GM19099 (cell line): ENCODE data around the gene ZEB1.

Experiments
- POLR2A ChIP-seq: IDR thresholded peaks from 3 replicates; pipeline ENCODE4 v1.6.1; 2011; ENCODE audit warnings: low read depth; ENCODE audit not compliant: insufficient read length; ENCODE audit errors: extremely low read depth

Gene ZEB1

GRCh38 chr10:31345886-31346285 lies 26.9 kb downstream of the ZEB1 start:
- TF ChIP-seq POLR2A: no peak

- TF ChIP-seq POLR2A: no peak
These were observed 27.9 kb downstream of the ZEB1 start for GRCh38 chr10:31346953-31347352.

GRCh38 chr10:31347705-31348104 lies 28.7 kb downstream of the ZEB1 start:
- no peak for TF ChIP-seq POLR2A

- TF ChIP-seq POLR2A: no peak
These were observed 31.9 kb downstream of the ZEB1 start for GRCh38 chr10:31350891-31351290.

- TF ChIP-seq POLR2A: no peak
These were observed 33.6 kb downstream of the ZEB1 start for GRCh38 chr10:31352436-31353226.

- TF ChIP-seq POLR2A: no peak
These were observed 34.6 kb downstream of the ZEB1 start for GRCh38 chr10:31353574-31353973.

GRCh38 chr10:31358688-31359330 lies 39.8 kb downstream of the ZEB1 start:
- TF ChIP-seq POLR2A: no peak

GRCh38 chr10:31359979-31360378 lies 41.0 kb downstream of the ZEB1 start:
- TF ChIP-seq POLR2A: no peak

GRCh38 chr10:31362023-31362641 lies 43.1 kb downstream of the ZEB1 start:
- TF ChIP-seq POLR2A: no peak

GRCh38 chr10:31366703-31367102 lies 47.7 kb downstream of the ZEB1 start:
- no peak for TF ChIP-seq POLR2A

GRCh38 chr10:31368724-31369123 lies 49.7 kb downstream of the ZEB1 start:
- no peak for TF ChIP-seq POLR2A

GRCh38 chr10:31372439-31372838 lies 53.4 kb downstream of the ZEB1 start:
- TF ChIP-seq POLR2A: no peak

GRCh38 chr10:31374146-31374696 lies 55.2 kb downstream of the ZEB1 start:
- TF ChIP-seq POLR2A: no peak

- no peak for TF ChIP-seq POLR2A
These were observed 62.2 kb downstream of the ZEB1 start for GRCh38 chr10:31381171-31381570.

GRCh38 chr10:31381766-31382316 lies 62.8 kb downstream of the ZEB1 start:
- no peak for TF ChIP-seq POLR2A
